Spleen (tissue), 11 donors: ENCODE results near the gene EXOC3L1. TPM values are rescaled to one million over a fixed set of nuclear protein-coding genes. Genes with fewer than 3 reads are reported as not detected.

ENCODE experiments used
- DNase-seq: peaks from one replicate; pipeline ENCODE4 v3.0.0-alpha.2; 2020
- H3K27ac ChIP-seq, 8 donors: fragments of 200-600 bp; sonication (generic) in 7 of 8; 1 replicate in 4 of 8; 2 replicates in 4 of 8; pipeline versions ENCODE4 v1.5.0 to v1.8.0; 2016 to 2021; ENCODE audit warnings: inconsistent platforms in 4 of 8, mild to moderate bottlenecking in 4 of 8, moderate library complexity in 1 of 8
- H3K27me3 ChIP-seq, 7 donors: fragments of 200-600 bp; sonication (generic) in 6 of 7; replicated peaks in 1 of 7; 1 replicate in 4 of 7; 2 replicates in 3 of 7; pipeline versions ENCODE4 v1.5.0 to v1.8.0; 2016 to 2021; ENCODE audit warnings: inconsistent platforms in 3 of 7, mild to moderate bottlenecking in 1 of 7
- H3K36me3 ChIP-seq, 6 donors: fragments of 200-600 bp; sonication (generic) in 5 of 6; 1 replicate in 4 of 6; 2 replicates in 2 of 6; pipeline versions ENCODE4 v1.5.0 to v1.8.0; 2016 to 2021; ENCODE audit warnings: inconsistent platforms in 2 of 6
- H3K4me1 ChIP-seq, 6 donors: fragments of 200-600 bp; sonication (generic) in 5 of 6; 1 replicate in 3 of 6; 2 replicates in 3 of 6; pipeline versions ENCODE4 v1.5.0 to v1.8.0; 2016 to 2021; ENCODE audit warnings: inconsistent platforms in 3 of 6
- H3K4me3 ChIP-seq, 8 donors: fragments of 200-600 bp; sonication (generic) in 7 of 8; 1 replicate in 4 of 8; 2 replicates in 4 of 8; pipeline versions ENCODE4 v1.5.0 to v1.8.0; 2016 to 2021; ENCODE audit warnings: inconsistent platforms in 4 of 8, mild to moderate bottlenecking in 4 of 8, moderate library complexity in 2 of 8
- H3K9me3 ChIP-seq, 8 donors: fragments of 200-600 bp; sonication (generic) in 7 of 8; 1 replicate in 4 of 8; 2 replicates in 4 of 8; pipeline versions ENCODE4 v1.5.0 to v1.8.0; 2016 to 2021; ENCODE audit warnings: inconsistent platforms in 4 of 8
- CTCF ChIP-seq, 11 experiments: fragments of 200-600 bp in 7 of 11; fragments of 450-650 bp in 4 of 11; sonication (generic) in 4 of 11; IDR thresholded peaks in 8 of 11; conservative IDR thresholded peaks in 3 of 11; 1 replicate in 7 of 11; 2 replicates in 4 of 11; pipeline versions ENCODE4 v1.4.0 to v1.8.0; 2016 to 2021; ENCODE audit warnings: antibody characterized with exemption in 11 of 11, inconsistent platforms in 4 of 11, mild to moderate bottlenecking in 1 of 11
- POLR2A ChIP-seq, 3 donors: fragments of 450-650 bp; IDR thresholded peaks; one replicate each; pipeline ENCODE4 v1.5.1; 2017; ENCODE audit warnings: antibody characterized with exemption in 3 of 3, mild to moderate bottlenecking in 1 of 3
- POLR2AphosphoS5 ChIP-seq, 3 donors: sonication (generic); formaldehyde crosslinking; IDR thresholded peaks; one replicate each; pipeline ENCODE4 v1.5.1; 2017; ENCODE audit warnings: antibody characterized with exemption in 3 of 3
- WGBS, 5 donors: extraction: QIAGEN DNeasy Blood & Tissue Kit in 3 of 5; methylation state at CpG; one replicate each; pipeline versions ENCODE4 v1.1.5 to v1.1.7; 2013 to 2018; 5-methylcytosine and 5-hydroxymethylcytosine counted together
- intact Hi-C: fragments of 100-400 bp; cut with DNase I; formaldehyde crosslinking; loops from one replicate; pipeline ENCODE4 v1.15.0; 2023; ENCODE audit warnings: low total_unique reads
- polyA plus RNA-seq, 3 donors: library from polyadenylated mRNA; stranded (reverse); fragments of 200-250 nt; gene quantifications; one replicate each; pipeline ENCODE4 v1.2.1, GENCODE V29; 2013
- total RNA-seq, 7 donors: library from RNA; depleted of rRNA in 3 of 7; stranded (reverse); fragments of >200 nt in 3 of 7; fragmentation: NEBNext Ultra II Directional in 4 of 7; extraction: Animal tissue kit (Norgen Biotek cat#: 25700) in 4 of 7; gene quantifications; one replicate each; pipeline versions ENCODE4 v1.1.0 to v1.2.1, GENCODE V29; 2016 to 2021
- donor health status: healthy with polysubstance abuse.
- donor health status: DM: no; HTN: no; CAD: no; lungs with moderate emphysema.
- donor health status: DM: no; HTN: no; CAD: no.
- donor health status: Bipolar disorder and iron deficiency.
- donor health status: healthy.
- donor health status: DM: no; HTN: no; CAD: no.
- donor health status: DM: yes; HTN: yes; CAD: no.

The EXOC3L1 gene
- total and polyA plus RNA-seq, 10 donors: 28.5 to 113 (median 49.9) TPM

GRCh38 chr16:67163164-67163998 lies 26.6 kb downstream of the EXOC3L1 start:
- peaks cover 41 to 78% (median 67%) of the 10 kb centered on the region in 6 donors for H3K4me1 ChIP-seq
- peak overlapping the region; percentile 14 to 67 (median 36) for H3K4me3 ChIP-seq
- intact Hi-C loops: no loop called here
- 2 to 6% (median 2%) methylated on average over 6 to 99 of the region's 99 CpGs for WGBS, 5 donors
- H3K9me3 ChIP-seq: no peaks in the 10 kb centered on the region
- no peak overlapping the region for H3K27ac ChIP-seq
- peak; percentile 78 for DNase-seq
- H3K36me3 ChIP-seq: no peaks in the 10 kb centered on the region
- H3K27me3 ChIP-seq: peaks cover 4 to 76% (median 61%) of the 10 kb centered on the region in 7 donors
- TF ChIP-seq POLR2A (IDR thresholded peaks at IDR 0.05): no peak
- no peak for TF ChIP-seq CTCF (IDR thresholded peaks at IDR 0.05 in 8 of 11, conservative IDR thresholded peaks at IDR 0.05 in 3 of 11)
- peak in 2 of 3 donors; percentile 53 to 59 for TF ChIP-seq POLR2AphosphoS5 (IDR thresholded peaks at IDR 0.05)

- H3K9me3 ChIP-seq: no peaks in the 10 kb centered on the region
- H3K27me3 ChIP-seq: peaks cover 4 to 69% (median 60%) of the 10 kb centered on the region in 7 donors
- peak overlapping the region in 7 of 8 donors; percentile 27 to 67 (median 36) for H3K4me3 ChIP-seq
- DNase-seq: peak; percentile 78
- TF ChIP-seq POLR2AphosphoS5 (IDR thresholded peaks at IDR 0.05): no peak
- TF ChIP-seq CTCF (IDR thresholded peaks at IDR 0.05 in 8 of 11, conservative IDR thresholded peaks at IDR 0.05 in 3 of 11): no peak
- TF ChIP-seq POLR2A (IDR thresholded peaks at IDR 0.05): no peak
- intact Hi-C loops: no loop called here
- H3K4me1 ChIP-seq: peaks cover 48 to 86% (median 75%) of the 10 kb centered on the region in 6 donors
- no peaks in the 10 kb centered on the region for H3K36me3 ChIP-seq
- 8 to 19% (median 11%) methylated on average over 10 to 44 of the region's 44 CpGs for WGBS, 5 donors
- H3K27ac ChIP-seq: no peak overlapping the region
Observed at GRCh38 chr16:67162506-67163163, 27.3 kb downstream of the EXOC3L1 start.

DNA sequence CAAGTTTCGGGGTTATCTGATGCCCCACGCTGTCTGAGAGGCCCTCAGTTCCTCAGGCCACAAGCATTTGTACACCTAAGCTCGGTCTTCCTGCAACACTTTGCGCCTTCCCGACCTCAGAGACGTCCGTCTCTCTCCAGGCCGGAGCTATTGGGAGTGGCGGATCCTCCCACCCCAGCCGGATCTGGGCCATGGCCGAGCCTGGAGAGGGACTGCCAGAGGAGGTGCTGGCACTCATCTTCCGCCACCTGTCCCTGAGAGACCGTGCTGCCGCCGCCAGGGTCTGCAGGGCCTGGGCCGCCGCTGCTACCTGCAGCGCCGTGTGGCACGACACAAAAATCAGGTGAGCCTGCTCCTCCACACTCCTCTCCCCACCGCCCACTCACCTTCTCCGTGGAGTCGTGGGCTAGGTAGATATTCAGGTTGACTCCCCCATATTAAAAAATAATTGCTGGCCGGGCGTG lies 28.3 kb downstream of the EXOC3L1 start:
- Histone ChIP-seq H3K4me3 (peak overlapping the region in 5 of 8 donors; percentile 83 to 95 (median 94)), H3K27ac (peak overlapping the region in 1 of 8 donors; percentile 95), H3K27me3 (peaks cover 4 to 59% (median 51%) of the 10 kb centered on the region in 7 donors), H3K36me3 (no peaks in the 10 kb centered on the region), H3K9me3 (no peaks in the 10 kb centered on the region), H3K4me1 (peaks cover 48 to 96% (median 79%) of the 10 kb centered on the region in 6 donors)
- intact Hi-C loops: no loop called here
- DNase-seq: peak; percentile 85
- TF ChIP-seq POLR2AphosphoS5 (IDR thresholded peaks at IDR 0.05) (peak in 2 of 3 donors; percentile 6 to 19), POLR2A (IDR thresholded peaks at IDR 0.05) (no peak)
- WGBS, 5 donors: 46 to 66% (median 55%) methylated on average over 23 to 25 of the region's 25 CpGs

DNA sequence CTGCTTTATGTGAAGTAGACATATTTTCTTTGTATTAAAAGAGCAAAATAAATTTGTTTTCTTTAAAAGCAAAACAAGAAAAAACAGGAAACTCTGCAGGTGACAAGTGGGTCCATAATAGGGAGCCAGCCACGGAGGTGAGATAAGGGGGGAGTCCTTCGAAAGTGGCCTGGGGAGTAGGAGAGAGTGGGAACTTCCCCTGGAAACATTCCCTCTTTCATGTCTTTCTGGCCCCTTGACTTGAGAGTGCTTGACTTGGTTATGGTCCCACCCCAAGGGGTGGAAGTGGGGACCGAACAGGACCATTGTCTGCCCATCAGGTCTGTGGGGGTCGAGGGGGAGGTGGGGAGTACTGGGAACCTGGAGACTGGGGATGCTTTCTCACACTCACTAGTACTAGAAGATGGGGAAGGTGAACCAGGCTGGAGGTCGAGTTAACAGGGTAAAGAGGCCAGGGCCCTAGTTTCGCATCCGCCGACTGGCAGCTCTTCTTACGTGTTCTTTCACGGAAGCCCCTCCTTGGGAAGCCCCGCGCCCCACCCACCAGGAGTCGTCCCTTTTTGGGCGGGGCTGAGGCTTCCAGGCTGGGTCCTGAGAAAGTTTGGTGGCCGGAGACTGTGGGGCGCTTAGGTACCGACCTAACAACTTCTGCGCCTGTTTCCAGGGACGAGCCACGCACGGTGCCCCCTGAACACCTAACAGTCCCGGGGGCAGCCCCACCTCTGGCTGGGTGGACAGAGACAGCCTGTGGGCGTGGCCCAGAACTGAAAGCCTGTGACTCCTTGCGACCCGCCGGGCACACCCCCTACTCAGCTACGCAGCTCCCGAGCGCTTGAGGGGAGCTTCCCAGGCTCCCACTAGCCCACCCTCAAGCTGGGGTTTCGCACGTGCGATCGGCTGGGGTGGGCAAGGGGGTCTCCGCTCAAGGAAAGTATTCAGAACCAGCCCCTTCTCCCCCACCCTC lies 31.0 kb downstream of the EXOC3L1 start:
- H3K27me3 ChIP-seq: peaks cover 4 to 42% (median 26%) of the 10 kb centered on the region in 7 donors
- TF ChIP-seq POLR2AphosphoS5 (IDR thresholded peaks at IDR 0.05): peak in 2 of 3 donors; percentile 54 to 67
- TF ChIP-seq CTCF (IDR thresholded peaks at IDR 0.05 in 8 of 11, conservative IDR thresholded peaks at IDR 0.05 in 3 of 11): no peak
- no peak for TF ChIP-seq POLR2A (IDR thresholded peaks at IDR 0.05)
- intact Hi-C loops: no loop called here
- peaks cover 0 to 7% (median 0%) of the 10 kb centered on the region in 6 donors for H3K36me3 ChIP-seq
- peak overlapping the region; percentile 83 to 95 (median 94) for H3K4me3 ChIP-seq
- H3K9me3 ChIP-seq: no peaks in the 10 kb centered on the region
- H3K4me1 ChIP-seq: peaks cover 50 to 96% (median 78%) of the 10 kb centered on the region in 6 donors
- WGBS, 5 donors: 5 to 13% (median 7%) methylated on average over 15 to 34 of the region's 34 CpGs
- peak; percentile 93 for DNase-seq
- H3K27ac ChIP-seq: peak overlapping the region; percentile 80 to 96 (median 92)
